Measurements from ENCODE around the gene PLEKHM3.
"Not testable (repeated sequence)": the region's sequence is repeated elsewhere in the genome, so short reads cannot be mapped to it uniquely, and the experiment has no call there.

Gene PLEKHM3

GRCh38 chr2:207914716-207915115 is 110.6 kb downstream of the PLEKHM3 start:
- DNase-seq: no peak

- DNase-seq: no peak
Observed at GRCh38 chr2:207913772-207914358, 111.5 kb downstream of the PLEKHM3 start.

- no peak for DNase-seq
Observed at GRCh38 chr2:207911856-207912255, 113.5 kb downstream of the PLEKHM3 start.

- DNase-seq: no peak
Observed at GRCh38 chr2:207911215-207911614, 114.1 kb downstream of the PLEKHM3 start.

- DNase-seq: not testable (repeated sequence)
Observed at GRCh38 chr2:207906495-207906894, 118.8 kb downstream of the PLEKHM3 start.

- no peak for DNase-seq
Observed at GRCh38 chr2:207905546-207905945, 119.8 kb downstream of the PLEKHM3 start.

GRCh38 chr2:207903236-207903635 is 122.1 kb downstream of the PLEKHM3 start:
- no peak for DNase-seq

GRCh38 chr2:207902821-207903220 is 122.5 kb downstream of the PLEKHM3 start:
- no peak for DNase-seq

GRCh38 chr2:207901829-207902228 is 123.5 kb downstream of the PLEKHM3 start:
- DNase-seq: no peak

GRCh38 chr2:207901401-207901800 is 123.9 kb downstream of the PLEKHM3 start:
- no peak for DNase-seq

- DNase-seq: no peak
Observed at GRCh38 chr2:207898354-207898695, 127.0 kb downstream of the PLEKHM3 start.

GRCh38 chr2:207897541-207898353 is 127.6 kb downstream of the PLEKHM3 start:
- DNase-seq: no peak

GRCh38 chr2:207896525-207897285 is 128.6 kb downstream of the PLEKHM3 start:
- no peak for DNase-seq

GRCh38 chr2:207895274-207895860 is 130.0 kb downstream of the PLEKHM3 start:
- DNase-seq: no peak

GRCh38 chr2:207892716-207893402 is 132.5 kb downstream of the PLEKHM3 start:
- DNase-seq: no peak

GRCh38 chr2:207891086-207891844 is 134.1 kb downstream of the PLEKHM3 start:
- no peak for DNase-seq

- no peak for DNase-seq
Observed at GRCh38 chr2:207887500-207887899, 137.8 kb downstream of the PLEKHM3 start.

GRCh38 chr2:207885010-207885409 is 140.3 kb downstream of the PLEKHM3 start:
- no peak for DNase-seq

GRCh38 chr2:207884127-207884526 is 141.2 kb downstream of the PLEKHM3 start:
- no peak for DNase-seq

GRCh38 chr2:207883002-207883780 is 142.1 kb downstream of the PLEKHM3 start:
- DNase-seq: no peak

- DNase-seq: no peak
Observed at GRCh38 chr2:207881902-207882301, 143.4 kb downstream of the PLEKHM3 start.
